Thyroid gland (tissue), 4 donors: ENCODE data around the gene CANX. TPM values are rescaled to one million over a fixed set of nuclear protein-coding genes. Genes with fewer than 3 reads are reported as not detected.

Experiments
- DNase-seq, 2 donors: peaks; one replicate each; pipeline ENCODE4 v3.0.0-alpha.2; 2019
- H3K27ac ChIP-seq, 3 donors: fragments of 200-600 bp; sonication (generic); 1 replicate in 2 of 3; 2 replicates in 1 of 3; pipeline ENCODE4 v1.5.1; 2016 to 2019; ENCODE audit warnings: mild to moderate bottlenecking in 1 of 3, moderate library complexity in 1 of 3
- H3K27me3 ChIP-seq: fragments of 200-600 bp; sonication (generic); one replicate; pipeline ENCODE4 v1.5.1; 2019
- H3K36me3 ChIP-seq, 2 donors: fragments of 200-600 bp; sonication (generic); one replicate each; pipeline ENCODE4 v1.5.1; 2016 to 2019
- H3K4me1 ChIP-seq, 2 donors: fragments of 200-600 bp; sonication (generic); one replicate each; pipeline ENCODE4 v1.5.1; 2017 to 2019
- H3K4me3 ChIP-seq, 3 donors: fragments of 200-600 bp; sonication (generic); replicated peaks in 1 of 3; 1 replicate in 2 of 3; 2 replicates in 1 of 3; pipeline ENCODE4 v1.5.1; 2016; ENCODE audit warnings: mild to moderate bottlenecking in 1 of 3
- H3K9me3 ChIP-seq: fragments of 200-600 bp; sonication (generic); one replicate; pipeline ENCODE4 v1.5.1; 2017
- CTCF ChIP-seq, 6 experiments: fragments of 200-600 bp in 3 of 6; fragments of 450-650 bp in 3 of 6; sonication (generic) in 3 of 6; IDR thresholded peaks; one replicate each; pipeline ENCODE4 v1.5.1; 2016 to 2019; ENCODE audit warnings: antibody characterized with exemption in 6 of 6, mild to moderate bottlenecking in 2 of 6, inconsistent platforms in 1 of 6, moderate library complexity in 1 of 6
- POLR2A ChIP-seq, 2 donors: fragments of 450-650 bp; IDR thresholded peaks; one replicate each; pipeline ENCODE4 v1.6.1; 2017; ENCODE audit warnings: antibody characterized with exemption in 2 of 2, mild to moderate bottlenecking in 2 of 2, moderate library complexity in 1 of 2
- WGBS, 2 donors: methylation state at CpG; one replicate each; pipeline ENCODE4 v1.1.5; 2017; 5-methylcytosine and 5-hydroxymethylcytosine counted together
- intact Hi-C: fragments of 100-400 bp; cut with DNase I; formaldehyde crosslinking; loops from one replicate; pipeline ENCODE4 v1.15.1; 2023
- total RNA-seq, 4 donors: library from RNA; depleted of rRNA; stranded (reverse); fragments of >200 nt; gene quantifications; one replicate each; pipeline ENCODE4 v1.2.3, GENCODE V29; 2016

Gene CANX
- total RNA-seq, 4 donors from 2014 or later: 561 to 949 (median 856) TPM

DNA sequence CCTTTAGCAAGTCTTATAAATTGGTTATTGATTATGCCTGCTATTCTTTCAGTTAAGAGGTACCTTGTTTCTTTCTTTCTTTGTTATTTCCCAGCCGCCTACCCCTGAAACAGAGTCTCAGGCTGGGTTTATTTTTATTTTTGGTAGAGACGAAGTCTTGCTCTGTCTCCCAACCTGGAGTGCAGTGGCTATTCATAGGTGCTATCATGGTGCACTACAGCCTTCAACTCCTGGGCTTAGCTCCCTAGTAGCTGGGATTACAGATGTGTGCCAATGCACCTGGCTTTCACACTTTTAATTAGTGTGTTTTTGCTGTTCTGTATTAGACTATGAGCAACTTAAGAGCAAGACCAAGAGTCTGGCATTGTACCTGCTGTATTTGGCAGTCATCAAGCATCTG lies 48.1 kb downstream of the CANX start:
- no peak overlapping the region for H3K4me3 ChIP-seq
- TF ChIP-seq POLR2A (IDR thresholded peaks at IDR 0.05): no peak
- no peak for TF ChIP-seq CTCF (IDR thresholded peaks at IDR 0.05)
- intact Hi-C loops: no loop called here
- H3K27me3 ChIP-seq: no peaks in the 10 kb centered on the region
- peaks cover 0 to 10% of the 10 kb centered on the region in 2 donors for H3K4me1 ChIP-seq
- WGBS, 2 donors: 90 to 97% methylated on average over 2 of the region's 2 CpGs
- no peaks in the 10 kb centered on the region for H3K9me3 ChIP-seq
- H3K27ac ChIP-seq: no peak overlapping the region
- no peaks in the 10 kb centered on the region for H3K36me3 ChIP-seq
- no peak for DNase-seq

DNA sequence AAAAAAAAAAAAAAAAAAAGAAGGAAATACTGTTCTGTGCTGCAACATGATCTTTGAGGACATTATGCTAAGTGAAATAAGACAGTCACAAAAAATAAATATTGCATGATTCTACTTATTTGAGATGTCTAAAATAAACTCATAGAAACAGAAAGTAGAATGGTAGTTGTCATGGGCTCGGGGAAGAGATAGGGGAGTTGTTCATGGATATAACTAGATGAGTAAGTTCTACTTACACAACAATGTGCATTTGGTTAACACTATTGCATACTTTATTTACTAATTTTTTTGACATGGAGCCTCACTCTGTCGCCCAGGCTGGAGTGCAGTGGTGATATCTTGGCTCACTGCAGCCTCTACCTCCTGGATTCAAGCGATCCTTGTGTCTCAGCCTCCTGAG lies 49.0 kb downstream of the CANX start:
- no peak for TF ChIP-seq POLR2A (IDR thresholded peaks at IDR 0.05)
- no peak for TF ChIP-seq CTCF (IDR thresholded peaks at IDR 0.05)
- H3K4me1 ChIP-seq: peaks cover 0 to 10% of the 10 kb centered on the region in 2 donors
- 86 to 95% methylated on average over 3 of the region's 3 CpGs for WGBS, 2 donors

GRCh38 chr5:179749857-179750508 lies 51.2 kb downstream of the CANX start:
- Histone ChIP-seq H3K9me3 (no peaks in the 10 kb centered on the region), H3K4me1 (peaks cover 10 to 23% of the 10 kb centered on the region in 2 donors), H3K4me3 (no peak overlapping the region), H3K27ac (no peak overlapping the region), H3K27me3 (no peaks in the 10 kb centered on the region), H3K36me3 (no peaks in the 10 kb centered on the region)
- TF ChIP-seq POLR2A (IDR thresholded peaks at IDR 0.05): no peak
- TF ChIP-seq CTCF (IDR thresholded peaks at IDR 0.05): no peak
- intact Hi-C loops: no loop called here
- WGBS, 2 donors: 66% methylated on average over 8 of the region's 8 CpGs
- DNase-seq: no peak

More for the DNA sequence above, 49.0 kb downstream of the CANX start:
- DNase-seq: no peak
- Histone ChIP-seq H3K4me3 (no peak overlapping the region), H3K27me3 (no peaks in the 10 kb centered on the region), H3K27ac (no peak overlapping the region), H3K36me3 (no peaks in the 10 kb centered on the region), H3K9me3 (no peaks in the 10 kb centered on the region)
- intact Hi-C loops: no loop called here

DNA sequence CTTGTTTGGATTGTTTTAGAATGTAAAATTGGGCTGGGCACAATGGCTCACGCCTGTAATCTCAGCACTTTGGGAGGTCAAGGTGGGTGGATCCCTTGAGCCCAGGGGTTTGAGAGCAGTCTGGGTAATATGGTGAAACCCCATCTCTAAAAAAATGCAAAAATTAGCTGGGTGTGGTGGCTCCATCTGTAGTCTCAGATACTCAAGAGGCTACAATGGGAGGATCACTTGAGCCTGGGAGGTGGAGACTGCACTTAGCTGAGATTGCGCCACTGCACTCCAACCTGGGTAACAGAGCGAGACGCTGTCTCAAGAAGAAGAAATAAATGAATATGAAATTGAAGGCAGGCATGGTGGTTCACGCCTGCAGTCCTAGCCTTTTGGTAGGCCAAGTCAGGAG lies 55.2 kb downstream of the CANX start:
- Histone ChIP-seq H3K27ac (no peak overlapping the region), H3K27me3 (no peaks in the 10 kb centered on the region), H3K9me3 (no peaks in the 10 kb centered on the region), H3K4me1 (peaks cover 18 to 32% of the 10 kb centered on the region in 2 donors), H3K36me3 (no peaks in the 10 kb centered on the region), H3K4me3 (no peak overlapping the region)
- TF ChIP-seq POLR2A (IDR thresholded peaks at IDR 0.05): no peak
- peak; percentile 44 to 45 for DNase-seq
- intact Hi-C loops: no loop called here
- 69 to 79% methylated on average over 5 of the region's 5 CpGs for WGBS, 2 donors

GRCh38 chr5:179755022-179755421 lies 56.3 kb downstream of the CANX start:
- Histone ChIP-seq H3K27me3 (no peaks in the 10 kb centered on the region), H3K36me3 (no peaks in the 10 kb centered on the region), H3K4me3 (no peak overlapping the region), H3K9me3 (no peaks in the 10 kb centered on the region), H3K4me1 (peaks cover 18 to 27% of the 10 kb centered on the region in 2 donors), H3K27ac (peak overlapping the region in 2 of 3 donors; percentile 1 to 5)
- TF ChIP-seq POLR2A (IDR thresholded peaks at IDR 0.05) (no peak), CTCF (IDR thresholded peaks at IDR 0.05) (no peak)
- DNase-seq: no peak
- WGBS, 2 donors: 41 to 45% methylated on average over 2 of the region's 2 CpGs
- intact Hi-C loops: no loop called here
